H1 (cell line): ENCODE measurements around the gene OSGEPL1. TPM values are rescaled to one million over a fixed set of nuclear protein-coding genes. Genes with fewer than 3 reads are reported as not detected.

Source experiments
- GTF2F1 ChIP-seq: IDR thresholded peaks from 2 replicates; pipeline ENCODE4 v1.6.1; 2012; ENCODE audit warnings: low read depth, low read length, improper control_type of control experiment, borderline replicate concordance
- RXRA ChIP-seq: IDR thresholded peaks from 2 replicates; pipeline ENCODE4 v1.6.1; 2011; ENCODE audit warnings: low read depth, mild to moderate bottlenecking, low read length, moderate library complexity; ENCODE audit not compliant: insufficient read depth
- polyA plus RNA-seq, 7 experiments: library from polyadenylated mRNA; depleted of rRNA in 3 of 7; stranded (reverse) in 5 of 7; unstranded in 2 of 7; fragments of >200 nt in 5 of 7; fragments of 200-250 nt in 2 of 7; gene quantifications; 1 replicate in 5 of 7; 2 replicates in 1 of 7; 4 replicates in 1 of 7; pipeline versions ENCODE4 v1.2.1 to v1.2.3, GENCODE V29; 2011 to 2013; ENCODE audit warnings: missing spikeins in 2 of 7, mixed read lengths in 2 of 7
- total RNA-seq: library from RNA; stranded (reverse); fragmentation: NEBNext Ultra II Directional; extraction: Animal tissue kit (Norgen Biotek cat#: 25700); gene quantifications from 2 replicates; pipeline ENCODE4 v1.2.1, GENCODE V29; 2021

The OSGEPL1 gene
- total and polyA plus RNA-seq, 2 of the 8 experiments (the other 6 are each of a cell fraction or from before 2014, with no cell fraction given) = 7.1 to 15.7 TPM

- TF ChIP-seq GTF2F1 (no peak), RXRA (no peak)
These were observed at the start of gene OSGEPL1 (continued) for GRCh38 chr2:189762551-189763298.
